Bronchial epithelial cell (primary cell): ENCODE measurements around the gene MRPL30. TPM values are rescaled to one million over a fixed set of nuclear protein-coding genes. Genes with fewer than 3 reads are reported as not detected.
"Not testable (repeated sequence)": the region's sequence is repeated elsewhere in the genome, so short reads cannot be mapped to it uniquely, and the experiment has no call there.

Experiments used
- DNase-seq: peaks from one replicate; pipeline ENCODE4 v3.0.0-alpha.2; 2010; ENCODE audit warnings: low read depth
- FAIRE-seq: peaks from 2 replicates; lab custom pipeline; 2011; peaks lifted over from hg19 to GRCh38; lab: Jason Lieb, UNC
- H3K27me3 ChIP-seq: 2 replicates; pipeline ENCODE4 v1.5.1; 2011; ENCODE audit warnings: low read length; ENCODE audit not compliant: control insufficient read depth, insufficient read depth
- H3K36me3 ChIP-seq: 2 replicates; pipeline ENCODE4 v1.5.1; 2011; ENCODE audit warnings: low read length; ENCODE audit not compliant: control insufficient read depth, insufficient read depth
- H3K4me3 ChIP-seq: 2 replicates; pipeline ENCODE4 v1.5.1; 2011; ENCODE audit warnings: mild to moderate bottlenecking, low read depth, low read length, control low read depth
- total RNA-seq: library from RNA; depleted of rRNA; stranded (reverse); fragments of >200 nt; gene quantifications from 2 replicates; pipeline ENCODE4 v1.2.1, GENCODE V29; 2014
- TF ChIP-seq, protein P1 (sequence below): IDR thresholded peaks from 2 replicates; pipeline ENCODE4 v1.5.1; 2011; ENCODE audit warnings: mild to moderate bottlenecking, moderate library complexity, low read length, control low read depth, inconsistent platforms; ENCODE audit not compliant: insufficient read depth, severe bottlenecking

The MRPL30 gene
- total RNA-seq, 1 donor from 2014 or later = 22.6 TPM

DNA sequence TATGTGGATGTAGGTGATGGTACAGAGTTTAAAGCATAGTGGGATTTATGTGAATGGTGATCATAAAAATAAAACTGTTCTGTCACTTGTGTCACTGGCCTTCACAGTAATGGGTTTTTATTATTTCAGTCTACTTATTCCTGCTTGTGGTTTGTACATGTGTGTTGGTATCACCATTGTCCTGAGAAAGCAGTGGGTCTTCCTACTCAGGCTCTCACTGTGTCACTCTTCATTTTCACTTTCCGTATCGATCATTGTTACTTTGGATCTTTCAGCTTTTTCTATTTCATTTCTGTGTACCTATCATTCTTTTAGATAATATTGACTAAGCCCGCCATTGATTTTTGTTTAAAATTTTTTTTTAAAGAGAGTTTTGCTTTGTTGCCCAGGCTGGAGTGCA, 7.4 kb downstream of the MRPL30 start:
- DNase-seq (no peak), FAIRE-seq (no peak)
- peaks cover 4% of the 10 kb centered on the region for H3K36me3 ChIP-seq
- no peaks in the 10 kb centered on the region for H3K27me3 ChIP-seq
- no peak overlapping the region for H3K4me3 ChIP-seq
- TF ChIP-seq, protein P1, sequence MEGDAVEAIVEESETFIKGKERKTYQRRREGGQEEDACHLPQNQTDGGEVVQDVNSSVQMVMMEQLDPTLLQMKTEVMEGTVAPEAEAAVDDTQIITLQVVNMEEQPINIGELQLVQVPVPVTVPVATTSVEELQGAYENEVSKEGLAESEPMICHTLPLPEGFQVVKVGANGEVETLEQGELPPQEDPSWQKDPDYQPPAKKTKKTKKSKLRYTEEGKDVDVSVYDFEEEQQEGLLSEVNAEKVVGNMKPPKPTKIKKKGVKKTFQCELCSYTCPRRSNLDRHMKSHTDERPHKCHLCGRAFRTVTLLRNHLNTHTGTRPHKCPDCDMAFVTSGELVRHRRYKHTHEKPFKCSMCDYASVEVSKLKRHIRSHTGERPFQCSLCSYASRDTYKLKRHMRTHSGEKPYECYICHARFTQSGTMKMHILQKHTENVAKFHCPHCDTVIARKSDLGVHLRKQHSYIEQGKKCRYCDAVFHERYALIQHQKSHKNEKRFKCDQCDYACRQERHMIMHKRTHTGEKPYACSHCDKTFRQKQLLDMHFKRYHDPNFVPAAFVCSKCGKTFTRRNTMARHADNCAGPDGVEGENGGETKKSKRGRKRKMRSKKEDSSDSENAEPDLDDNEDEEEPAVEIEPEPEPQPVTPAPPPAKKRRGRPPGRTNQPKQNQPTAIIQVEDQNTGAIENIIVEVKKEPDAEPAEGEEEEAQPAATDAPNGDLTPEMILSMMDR = no peak

DNA sequence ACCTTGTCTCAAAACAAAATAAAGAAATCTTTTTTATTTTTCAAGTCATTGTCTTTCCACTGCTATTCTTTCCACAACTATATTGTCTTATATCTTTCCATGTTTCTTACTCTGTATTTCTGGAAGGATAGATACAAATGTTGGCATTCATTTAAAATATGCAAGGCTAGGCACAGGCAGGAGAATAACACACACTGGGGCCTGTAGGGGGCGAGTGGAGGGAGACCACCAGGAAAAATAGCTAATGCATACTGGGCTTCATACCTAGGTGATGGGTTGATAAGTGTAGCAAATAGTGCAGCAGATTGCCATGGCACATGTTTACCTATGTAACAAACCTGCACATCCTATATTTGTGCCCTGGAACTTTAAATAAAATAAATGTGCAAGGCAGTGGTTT, 9.6 kb downstream of the MRPL30 start:
- FAIRE-seq = no peak
- Histone ChIP-seq H3K27me3 (no peaks in the 10 kb centered on the region), H3K36me3 (peaks cover 7% of the 10 kb centered on the region), H3K4me3 (no peak overlapping the region)
- TF ChIP-seq, protein P1 = no peak
- no peak for DNase-seq

DNA sequence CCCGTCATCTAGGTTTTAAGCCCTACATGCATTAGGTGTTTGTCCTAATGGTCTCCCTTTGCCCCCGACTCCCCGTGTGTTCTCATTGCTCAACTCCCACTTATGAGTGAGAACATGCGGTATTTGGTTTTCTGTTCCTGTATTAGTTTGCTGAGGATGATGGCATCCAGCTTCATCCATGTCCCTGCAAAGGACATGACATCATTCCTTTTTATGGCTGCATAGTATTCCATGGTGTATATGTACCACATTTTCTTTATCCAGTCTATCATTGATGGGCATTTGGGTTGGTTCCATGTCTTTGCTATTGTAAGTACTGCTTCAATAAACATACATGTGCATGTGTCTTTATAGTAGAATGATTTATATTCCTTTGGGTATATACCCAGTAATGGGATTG, 11.4 kb downstream of the MRPL30 start:
- not testable (repeated sequence) for H3K27me3 ChIP-seq, H3K36me3 ChIP-seq, H3K4me3 ChIP-seq, FAIRE-seq, DNase-seq

DNA sequence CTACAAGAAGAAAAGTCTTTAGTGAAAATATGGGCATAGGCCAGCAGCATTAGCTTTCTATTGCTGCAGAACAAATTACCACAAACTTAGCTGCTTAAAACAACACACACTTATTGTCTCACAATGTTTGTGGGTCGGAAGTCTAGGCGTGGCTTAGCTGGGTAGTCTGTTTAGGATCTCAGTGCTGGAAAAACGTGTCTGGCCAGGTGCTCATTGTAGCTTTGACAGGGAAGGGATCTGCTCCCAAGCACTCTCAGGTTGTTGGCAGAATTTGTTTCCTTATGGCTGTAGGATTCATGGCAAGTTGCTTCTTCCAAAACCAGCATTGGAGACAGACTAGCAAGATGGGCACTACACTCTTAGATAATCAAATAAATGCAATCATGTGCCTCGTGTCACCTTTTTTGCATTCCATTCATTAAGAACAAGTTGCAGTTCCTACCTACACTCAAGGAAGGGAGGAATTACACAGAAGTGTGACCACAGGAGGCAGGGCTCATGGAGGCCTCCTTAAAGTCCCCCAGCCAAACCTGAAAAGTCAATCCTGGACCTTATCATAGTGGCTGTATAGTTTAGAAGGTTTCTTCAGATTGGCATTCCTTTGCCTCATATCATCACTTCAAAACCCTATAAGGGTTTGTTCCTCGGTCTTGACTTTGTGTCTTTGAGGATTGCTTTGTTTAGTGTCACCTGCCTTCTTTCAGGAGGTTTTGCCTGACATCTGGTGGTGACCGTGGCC, 17.3 kb downstream of the MRPL30 start:
- peaks cover 4% of the 10 kb centered on the region for H3K36me3 ChIP-seq
- TF ChIP-seq, protein P1 = no peak
- DNase-seq = peak; percentile 35

DNA sequence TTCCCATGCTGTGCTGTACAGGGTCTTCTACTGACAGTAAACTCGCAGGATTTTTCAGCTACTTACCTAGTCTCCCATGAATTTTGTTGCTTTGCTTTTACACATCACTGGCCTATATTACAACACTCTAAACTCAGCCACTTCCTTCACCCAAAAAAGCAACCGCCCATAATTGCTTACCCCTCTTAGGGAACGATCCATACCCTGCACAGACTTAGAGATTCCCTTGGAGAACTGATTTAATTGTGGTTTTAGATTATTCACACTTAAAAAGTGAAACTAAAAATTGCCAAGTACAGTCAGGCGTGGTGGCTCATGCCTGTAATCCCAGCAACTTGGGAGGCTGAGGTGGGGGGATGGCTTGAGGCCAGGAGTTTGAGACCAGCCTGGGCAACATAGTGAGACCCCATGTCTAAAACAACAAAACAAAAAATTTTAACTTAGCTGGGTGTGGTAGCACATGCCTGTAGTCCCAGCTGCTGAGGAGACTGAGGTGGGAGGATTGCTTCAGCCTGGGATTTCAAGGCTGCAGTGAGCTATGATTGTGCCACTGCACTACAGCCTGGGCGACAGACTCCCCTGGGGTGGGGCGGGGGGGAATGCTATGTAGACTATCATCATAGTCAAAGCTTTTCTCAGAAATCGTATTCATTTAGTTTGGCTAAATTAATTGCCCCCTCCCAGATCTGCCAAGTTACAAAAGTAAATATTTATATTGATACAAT, 19.3 kb downstream of the MRPL30 start:
- DNase-seq = no peak
- TF ChIP-seq, protein P1 = no peak
- H3K36me3 ChIP-seq = peaks cover 4% of the 10 kb centered on the region
- no peaks in the 10 kb centered on the region for H3K27me3 ChIP-seq
- H3K4me3 ChIP-seq = no peak overlapping the region
- no peak for FAIRE-seq

More for the DNA sequence above, 17.3 kb downstream of the MRPL30 start:
- no peak for FAIRE-seq
- Histone ChIP-seq H3K4me3 (no peak overlapping the region), H3K27me3 (no peaks in the 10 kb centered on the region)

DNA sequence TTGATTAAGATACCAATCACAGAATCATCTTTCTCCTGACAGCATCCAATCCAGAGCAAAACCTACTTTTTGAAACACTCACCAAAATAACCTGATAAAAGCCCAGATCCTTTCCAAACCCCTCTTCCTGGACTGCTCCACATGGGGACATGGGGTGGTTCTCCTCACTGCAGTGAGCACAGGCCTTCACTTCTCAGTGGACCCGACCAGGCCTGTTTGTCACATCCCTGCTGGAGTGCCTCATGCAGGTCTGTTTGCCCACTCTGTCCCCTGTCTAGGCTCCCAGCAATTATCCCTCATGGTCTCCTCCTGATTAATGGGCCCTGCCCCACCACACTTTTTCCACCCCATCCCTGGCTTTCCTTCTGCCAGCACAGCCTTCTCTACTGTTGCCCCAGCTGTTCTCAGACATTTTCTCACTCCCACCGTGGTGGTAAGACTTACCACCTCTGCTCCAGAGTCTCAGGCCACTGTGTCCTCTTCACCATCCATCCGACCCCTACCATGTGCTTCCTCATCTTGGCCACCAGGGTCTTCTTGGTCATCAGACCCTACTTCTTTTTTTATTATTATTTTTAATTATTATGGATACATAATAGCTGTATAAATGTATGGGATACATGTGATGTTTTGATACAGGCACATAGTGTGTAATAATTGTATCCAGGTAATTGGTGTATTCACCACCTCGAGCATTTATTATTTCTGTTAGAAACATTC, 21.1 kb downstream of the MRPL30 start:
- Histone ChIP-seq H3K36me3 (peaks cover 1% of the 10 kb centered on the region), H3K27me3 (no peaks in the 10 kb centered on the region), H3K4me3 (no peak overlapping the region)
- TF ChIP-seq, protein P1 = no peak
- no peak for FAIRE-seq
- DNase-seq = no peak
